ENCODE results near the gene SPAST.

GRCh38 chr2:32166115-32166574 is 102.8 kb downstream of the SPAST start:
- TF ChIP-seq EZH2phosphoT487 (IDR thresholded peaks at IDR 0.05; ENCODE audit: insufficient read depth, low read depth) (no peak), EZH2 (IDR thresholded peaks at IDR 0.05; ENCODE audit: insufficient read depth, poor library complexity, severe bottlenecking) (no peak)
